SU-DHL-6 (cell line): Measurements from ENCODE around the gene MPV17.

Experiments
- H2AFZ ChIP-seq: fragments of 200-600 bp; sonication (generic); 2 replicates; pipeline ENCODE4 v1.6.1; 2014; ENCODE audit warnings: low read depth, mild to moderate bottlenecking, moderate library complexity, mixed read lengths, antibody characterized with exemption, low read length; ENCODE audit not compliant: severe bottlenecking
- H3F3A ChIP-seq: fragments of 200-600 bp; shearing (Covaris generic); 2 replicates; pipeline ENCODE4 v1.6.0; 2016; ENCODE audit warnings: antibody characterized with exemption, mild to moderate bottlenecking; ENCODE audit not compliant: insufficient read depth
- H3K27ac ChIP-seq: fragments of 200-600 bp; sonication (generic); 2 replicates; pipeline ENCODE4 v1.5.1; 2016; ENCODE audit warnings: low read depth, mild to moderate bottlenecking, low read length, moderate library complexity, mixed read lengths
- H3K27me3 ChIP-seq: fragments of 200-600 bp; sonication (generic), shearing (Covaris generic); 2 replicates; pipeline ENCODE4 v1.6.0; 2014; ENCODE audit warnings: mild to moderate bottlenecking, low read length
- H3K36me3 ChIP-seq: fragments of 200-600 bp; sonication (generic); 2 replicates; pipeline ENCODE4 v1.6.1; 2014; ENCODE audit warnings: mild to moderate bottlenecking, low read length, mixed read lengths
- H3K4me2 ChIP-seq: fragments of 300-600, 200-600 bp; shearing (Covaris generic), sonication (generic); 2 replicates; pipeline ENCODE4 v1.6.0; 2014; ENCODE audit warnings: low read length, low read depth, mild to moderate bottlenecking; ENCODE audit not compliant: poor library complexity, severe bottlenecking
- H3K4me3 ChIP-seq: fragments of 200-600 bp; sonication (generic); 2 replicates; pipeline ENCODE4 v1.5.1; 2014; ENCODE audit warnings: antibody characterized with exemption, low read length, mild to moderate bottlenecking, mixed read lengths; ENCODE audit not compliant: insufficient read depth, poor library complexity, severe bottlenecking
- H3K79me2 ChIP-seq: fragments of 200-600 bp; sonication (generic); 2 replicates; pipeline ENCODE4 v1.6.1; 2014; ENCODE audit warnings: mild to moderate bottlenecking, low read length, moderate library complexity; ENCODE audit not compliant: insufficient read depth
- H3K9ac ChIP-seq: fragments of 200-600 bp; sonication (generic); 2 replicates; pipeline ENCODE4 v1.7.0; 2014; ENCODE audit warnings: mild to moderate bottlenecking, low read length
- H3K9me2 ChIP-seq: fragments of 200-600 bp; sonication (generic); replicated peaks from 2 replicates; pipeline ENCODE4 v1.6.1; 2014; ENCODE audit warnings: low read length; ENCODE audit not compliant: insufficient read depth
- H3K9me3 ChIP-seq: fragments of 200-600 bp; sonication (generic); 2 replicates; pipeline ENCODE4 v1.6.1; 2014; ENCODE audit warnings: low read length, mixed read lengths; ENCODE audit not compliant: insufficient read depth
- H4K20me1 ChIP-seq: fragments of 200-600 bp; sonication (generic); 2 replicates; pipeline ENCODE4 v1.6.1; 2014; ENCODE audit warnings: low read depth, mild to moderate bottlenecking, antibody characterized with exemption, low read length, moderate library complexity, mixed read lengths
- CTCF ChIP-seq: fragments of 200-600 bp; sonication (generic); IDR thresholded peaks from one replicate; pipeline ENCODE4 v1.5.1; 2017; ENCODE audit warnings: antibody characterized with exemption, mild to moderate bottlenecking, low read length, moderate library complexity; ENCODE audit not compliant: insufficient read depth, poor library complexity, severe bottlenecking
- EZH2phosphoT487 ChIP-seq: fragments of 200-600 bp; sonication (generic), shearing (Covaris generic); conservative IDR thresholded peaks from 2 replicates; pipeline ENCODE4 v1.6.1; 2018; ENCODE audit warnings: mild to moderate bottlenecking, antibody characterized with exemption, low read length, moderate library complexity, mixed read lengths

The MPV17 gene

GRCh38 chr2:27350106-27350693 is 27.3 kb upstream of the MPV17 start:
- Histone ChIP-seq H3K4me2 (no peak overlapping the region), H3K79me2 (peaks cover 95% of the 10 kb centered on the region), H3K9me2 (no peaks in the 10 kb centered on the region), H3K9ac (no peak overlapping the region), H3F3A (no peaks in the 10 kb centered on the region), H3K27me3 (no peaks in the 10 kb centered on the region), H3K36me3 (no peaks in the 10 kb centered on the region; the same call in 1 of the 2 replicates), H4K20me1 (no peaks in the 10 kb centered on the region), H2AFZ (no peak overlapping the region), H3K27ac (no peak overlapping the region), H3K4me3 (no peak overlapping the region), H3K9me3 (no peaks in the 10 kb centered on the region)
- TF ChIP-seq CTCF (no peak), EZH2phosphoT487 (no peak)

- no peak overlapping the region for H3K9ac ChIP-seq
- TF ChIP-seq EZH2phosphoT487 (no peak), CTCF (no peak)
- no peak overlapping the region for H3K27ac ChIP-seq
- H3K9me2 ChIP-seq: no peaks in the 10 kb centered on the region
- H3F3A ChIP-seq: no peaks in the 10 kb centered on the region
- H3K4me2 ChIP-seq: no peak overlapping the region
- no peaks in the 10 kb centered on the region for H3K27me3 ChIP-seq
- no peaks in the 10 kb centered on the region for H3K9me3 ChIP-seq
- H3K36me3 ChIP-seq: peaks cover 2% of the 10 kb centered on the region; the same call in 1 of the 2 replicates
- peaks cover 94% of the 10 kb centered on the region for H3K79me2 ChIP-seq
- H2AFZ ChIP-seq: no peak overlapping the region
- no peak overlapping the region for H3K4me3 ChIP-seq
- no peaks in the 10 kb centered on the region for H4K20me1 ChIP-seq
Observed at GRCh38 chr2:27347641-27348040, 24.7 kb upstream of the MPV17 start.

- no peak overlapping the region for H3K27ac ChIP-seq
- H3K27me3 ChIP-seq: no peaks in the 10 kb centered on the region
- H2AFZ ChIP-seq: no peak overlapping the region
- H3K4me3 ChIP-seq: no peak overlapping the region
- H3K36me3 ChIP-seq: 0 out of 2 replicates have a peak, but pooled peaks cover 3% of the 10 kb centered on the region
- H4K20me1 ChIP-seq: no peaks in the 10 kb centered on the region
- no peaks in the 10 kb centered on the region for H3F3A ChIP-seq
- no peak overlapping the region for H3K4me2 ChIP-seq
- H3K9me3 ChIP-seq: no peaks in the 10 kb centered on the region
- H3K9me2 ChIP-seq: no peaks in the 10 kb centered on the region
- H3K9ac ChIP-seq: no peak overlapping the region
- H3K79me2 ChIP-seq: no peaks in the 10 kb centered on the region
- no peak for TF ChIP-seq CTCF
Observed at GRCh38 chr2:27336173-27336572, 13.3 kb upstream of the MPV17 start.
